ENCODE results near the gene CPEB3.

GRCh38 chr10:92242910-92243671, 47.8 kb downstream of the CPEB3 start:
- TF ChIP-seq CTCF (IDR thresholded peaks at IDR 0.05 in 8 of 11, conservative IDR thresholded peaks at IDR 0.05 in 3 of 11) (no peak), POLR2AphosphoS5 (IDR thresholded peaks at IDR 0.05) (no peak)
